IMR-90 (cell line): ENCODE data around the gene FMO1. TPM values are rescaled to one million over a fixed set of nuclear protein-coding genes. Genes with fewer than 3 reads are reported as not detected.

Experiments used
- ATAC-seq: fragments of 200-7000 bp; cut with Tn5 transposase; 2 replicates; pipeline ENCODE4 v1.9.1; 2020; ENCODE audit warnings: low read depth, mild to moderate bottlenecking, moderate library complexity
- BruUV-seq: library from RNA; stranded (reverse); fragments of 400-500 nt; replicated peaks from 2 replicates; lab custom pipeline; 2021; lab: Mats Ljungman, UMichigan
- CTCF ChIA-PET: fragments of 300-600 bp; formaldehyde crosslinking; extraction: SDS; loops from one replicate; lab custom pipeline; 2021; ENCODE audit warnings: antibody characterized with exemption; lab: Yijun Ruan, JAX
- POLR2A ChIA-PET: fragments of 300-600 bp; sonication (Branson Sonifier 250); formaldehyde crosslinking; loops from one replicate; lab custom pipeline; 2022; ENCODE audit warnings: antibody characterized with exemption; ENCODE audit not compliant: unreplicated experiment; lab: Charles Lee
- DNase-seq: peaks from one replicate; pipeline ENCODE4 v3.0.0; 2013
- H2AFZ ChIP-seq: replicated peaks from 2 replicates; pipeline ENCODE3; 2013; ENCODE audit warnings: low read length, mild to moderate bottlenecking; ENCODE audit not compliant: poor library complexity
- H2AK5ac ChIP-seq: 2 replicates; pipeline ENCODE4 v1.6.1; 2013; ENCODE audit warnings: low read depth, low read length, inconsistent platforms
- H2AK9ac ChIP-seq: replicated peaks from 2 replicates; pipeline ENCODE3; 2013; ENCODE audit warnings: mild to moderate bottlenecking, low read depth, low read length, moderate library complexity; ENCODE audit not compliant: poor library complexity
- H2BK120ac ChIP-seq: 2 replicates; pipeline ENCODE4 v1.6.1; 2013; ENCODE audit warnings: low read depth, low read length, inconsistent platforms
- H2BK15ac ChIP-seq: 3 replicates; pipeline ENCODE4 v1.6.1; 2013; ENCODE audit warnings: low read depth, low read length, inconsistent platforms
- H2BK20ac ChIP-seq: 2 replicates; pipeline ENCODE4 v1.6.1; 2013; ENCODE audit warnings: low read depth, mild to moderate bottlenecking, inconsistent platforms, low read length, moderate library complexity
- H2BK5ac ChIP-seq: 2 replicates; pipeline ENCODE4 v1.6.1; 2013; ENCODE audit warnings: mild to moderate bottlenecking, low read depth, low read length, inconsistent platforms; ENCODE audit not compliant: poor library complexity, severe bottlenecking
- H3K14ac ChIP-seq: replicated peaks from 2 replicates; pipeline ENCODE4 v1.6.1; 2013; ENCODE audit warnings: low read depth, low read length, inconsistent platforms
- H3K18ac ChIP-seq: 2 replicates; pipeline ENCODE4 v1.6.1; 2013; ENCODE audit warnings: low read depth, low read length, control low read depth
- H3K23ac ChIP-seq: 2 replicates; pipeline ENCODE4 v1.6.1; 2013; ENCODE audit warnings: low read depth, low read length, inconsistent platforms
- H3K27ac ChIP-seq: 2 replicates; pipeline ENCODE4 v1.5.1; 2013; ENCODE audit warnings: mild to moderate bottlenecking, control low read depth, low read length; ENCODE audit not compliant: insufficient read depth
- H3K27me3 ChIP-seq: 2 replicates; pipeline ENCODE4 v1.6.1; 2013; ENCODE audit warnings: low read length; ENCODE audit not compliant: control insufficient read depth, insufficient read depth
- H3K36me3 ChIP-seq: 2 replicates; pipeline ENCODE4 v1.6.1; 2013; ENCODE audit warnings: low read length, mixed read lengths; ENCODE audit not compliant: control insufficient read depth, insufficient read depth
- H3K4ac ChIP-seq: 2 replicates; pipeline ENCODE4 v1.6.1; 2013; ENCODE audit warnings: low read depth, low read length, inconsistent platforms
- H3K4me1 ChIP-seq: 2 replicates; pipeline ENCODE4 v1.6.1; 2013; ENCODE audit warnings: low read length, mixed read lengths; ENCODE audit not compliant: control insufficient read depth, insufficient read depth
- H3K4me2 ChIP-seq: 2 replicates; pipeline ENCODE4 v1.6.1; 2013; ENCODE audit warnings: low read depth, mild to moderate bottlenecking, control low read depth, low read length, moderate library complexity
- H3K4me3 ChIP-seq: 2 replicates; pipeline ENCODE4 v1.5.1; 2013; ENCODE audit warnings: low read depth, mild to moderate bottlenecking, control low read depth, low read length, moderate library complexity; ENCODE audit not compliant: insufficient read depth
- H3K56ac ChIP-seq: 2 replicates; pipeline ENCODE4 v1.6.1; 2013; ENCODE audit warnings: low read length, inconsistent platforms; ENCODE audit not compliant: insufficient read depth; ENCODE audit errors: extremely low read depth
- H3K79me1 ChIP-seq, 2 experiments: 2 replicates each; pipeline ENCODE4 v1.6.1; 2013; ENCODE audit warnings: low read length in 2 of 2, inconsistent platforms in 1 of 2, low read depth in 1 of 2
- H3K9ac ChIP-seq: 2 replicates; pipeline ENCODE4 v1.6.1; 2013; ENCODE audit warnings: low read depth, low read length, control low read depth
- H3K9me1 ChIP-seq: 2 replicates; pipeline ENCODE4 v1.6.1; 2013; ENCODE audit warnings: low read length, inconsistent platforms; ENCODE audit not compliant: insufficient read depth
- H3K9me3 ChIP-seq: 2 replicates; pipeline ENCODE4 v1.6.1; 2013; ENCODE audit warnings: low read length; ENCODE audit not compliant: control insufficient read depth, insufficient read depth
- H4K20me1 ChIP-seq: 2 replicates; pipeline ENCODE4 v1.6.1; 2013; ENCODE audit warnings: low read length, inconsistent platforms; ENCODE audit not compliant: insufficient read depth
- H4K5ac ChIP-seq: 2 replicates; pipeline ENCODE4 v1.6.1; 2013; ENCODE audit warnings: mild to moderate bottlenecking, low read depth, low read length, control low read depth
- H4K8ac ChIP-seq, 2 experiments: 2 replicates each; pipeline ENCODE4 v1.6.1; 2013; ENCODE audit warnings: low read depth in 2 of 2, low read length in 2 of 2, control low read depth in 1 of 2, inconsistent platforms in 1 of 2
- H4K91ac ChIP-seq: 2 replicates; pipeline ENCODE4 v1.6.1; 2013; ENCODE audit warnings: low read depth, low read length, inconsistent platforms; ENCODE audit not compliant: insufficient read depth
- BHLHE40 ChIP-seq: fragments of 150-350 bp; IDR thresholded peaks from 2 replicates; pipeline ENCODE4 v1.6.1; 2016; ENCODE audit warnings: mild to moderate bottlenecking, low read depth, low read length
- CEBPB ChIP-seq: IDR thresholded peaks from 2 replicates; pipeline ENCODE4 v1.6.1; 2012; ENCODE audit warnings: low read depth, low read length, improper control_type of control experiment
- CHD1 ChIP-seq: IDR thresholded peaks from 2 replicates; pipeline ENCODE4 v1.6.1; 2012; ENCODE audit warnings: low read depth, low read length, improper control_type of control experiment
- ELK1 ChIP-seq: fragments of 150-350 bp; IDR thresholded peaks from 2 replicates; pipeline ENCODE4 v1.6.1; 2016; ENCODE audit warnings: low read depth, mild to moderate bottlenecking, low read length, moderate library complexity, borderline replicate concordance
- FOS ChIP-seq: fragments of 150-350 bp; IDR thresholded peaks from 2 replicates; pipeline ENCODE4 v1.6.1; 2016; ENCODE audit warnings: low read depth, low read length
- MAFK ChIP-seq: IDR thresholded peaks from 2 replicates; pipeline ENCODE4 v1.6.1; 2012; ENCODE audit warnings: low read depth, low read length, improper control_type of control experiment
- MAZ ChIP-seq: IDR thresholded peaks from 2 replicates; pipeline ENCODE4 v1.6.1; 2012; ENCODE audit warnings: low read depth, mild to moderate bottlenecking, low read length, improper control_type of control experiment, moderate library complexity, borderline replicate concordance
- MXI1 ChIP-seq: IDR thresholded peaks from 2 replicates; pipeline ENCODE4 v1.6.1; 2012; ENCODE audit warnings: low read depth, mild to moderate bottlenecking, low read length, moderate library complexity, borderline replicate concordance
- NFE2L2 ChIP-seq: fragments of 150-350 bp; IDR thresholded peaks from 2 replicates; pipeline ENCODE4 v1.6.1; 2016; ENCODE audit warnings: low read depth, mild to moderate bottlenecking, low read length
- POLR2A ChIP-seq: IDR thresholded peaks from 2 replicates; pipeline ENCODE4 v1.6.1; 2012; ENCODE audit warnings: mild to moderate bottlenecking, low read depth, low read length
- RAD21 ChIP-seq: IDR thresholded peaks from 2 replicates; pipeline ENCODE4 v1.6.1; 2012; ENCODE audit warnings: low read length, improper control_type of control experiment
- RCOR1 ChIP-seq: IDR thresholded peaks from 2 replicates; pipeline ENCODE4 v1.6.1; 2012; ENCODE audit warnings: mild to moderate bottlenecking, low read length, improper control_type of control experiment; ENCODE audit not compliant: insufficient replicate concordance
- RFX5 ChIP-seq: IDR thresholded peaks from 2 replicates; pipeline ENCODE4 v1.8.0; 2012; ENCODE audit warnings: low read depth, mild to moderate bottlenecking, low read length, moderate library complexity
- SMC3 ChIP-seq: fragments of 150-350 bp; IDR thresholded peaks from 2 replicates; pipeline ENCODE4 v1.6.1; 2016; ENCODE audit warnings: low read depth, mild to moderate bottlenecking, antibody characterized with exemption, low read length, moderate library complexity
- USF2 ChIP-seq: fragments of 150-350 bp; IDR thresholded peaks from 2 replicates; pipeline ENCODE4 v1.6.1; 2017; ENCODE audit warnings: mild to moderate bottlenecking, antibody characterized with exemption, low read length, low read depth
- WGBS, 2 experiments: methylation state at CpG; one replicate each; pipeline versions ENCODE4 v1.1.5 to v1.1.7; 2013; ENCODE audit warnings: missing lambda C conversion rate in 2 of 2; ENCODE audit not compliant: insufficient read length in 1 of 2; ENCODE audit errors: extremely low coverage in 2 of 2; 5-methylcytosine and 5-hydroxymethylcytosine counted together
- dilution Hi-C: fragments of 300-500 bp; cut with HindIII; formaldehyde crosslinking; loops from one replicate; pipeline ENCODE4 v1.14.3; 2018; ENCODE audit warnings: low sequenced_read_pairs; ENCODE audit not compliant: unreplicated experiment
- in situ Hi-C: fragments of 300-500 bp; cut with MboI; formaldehyde crosslinking; loops from 3 replicates; pipeline ENCODE4 v1.14.3; 2019; ENCODE audit warnings: low sequenced_read_pairs, inconsistent platforms, mixed read lengths
- intact Hi-C: fragments of 100-400 bp; cut with micrococcal nuclease; formaldehyde crosslinking; loops from 2 replicates; pipeline ENCODE4 v1.10.0; 2022
- polyA plus RNA-seq, 3 experiments: library from polyadenylated mRNA; depleted of rRNA; stranded (reverse); fragments of >200 nt; gene quantifications; 2 replicates each; pipeline ENCODE4 v1.2.3, GENCODE V29; 2012; ENCODE audit warnings: low replicate concordance in 1 of 3
- total RNA-seq: library from RNA; depleted of rRNA; stranded (reverse); fragments of >200 nt; gene quantifications from 2 replicates; pipeline ENCODE4 v1.2.3, GENCODE V29; 2012
- TF ChIP-seq, protein P1 (sequence below): conservative IDR thresholded peaks from 2 replicates; pipeline ENCODE4 v1.5.1; 2012; ENCODE audit warnings: mild to moderate bottlenecking, low read depth, low read length, improper control_type of control experiment

FMO1 gene
- total and polyA plus RNA-seq, 2 of the 4 experiments (the other 2 are of a cell fraction), result not detected

DNA sequence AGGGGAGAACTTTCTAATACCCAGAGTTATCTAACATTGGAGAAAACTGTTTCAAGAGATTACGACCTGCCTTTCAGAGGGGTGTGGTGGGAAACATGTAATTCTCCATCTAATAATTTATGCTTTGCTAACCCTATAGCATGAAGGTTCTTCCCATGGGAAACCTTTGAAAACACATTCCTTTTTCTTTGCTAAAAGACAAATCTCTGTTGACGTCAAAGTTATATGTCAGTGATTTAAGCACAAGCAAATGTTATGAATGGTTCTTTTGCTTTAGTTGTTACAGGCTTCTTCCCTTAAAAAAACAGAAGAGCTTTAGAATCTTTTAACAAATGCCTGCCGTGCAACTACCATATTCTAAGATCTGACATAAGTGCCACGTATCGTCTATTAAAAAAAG, 44.0 kb upstream of the FMO1 start:
- H2AFZ ChIP-seq, result no peak overlapping the region
- H2BK15ac ChIP-seq, result no peak overlapping the region
- H3K79me1 ChIP-seq, result no peaks in the 10 kb centered on the region
- in situ Hi-C loops (no loop called here), dilution Hi-C loops (no loop called here), intact Hi-C loops (no loop called here)
- H4K8ac ChIP-seq, result no peak overlapping the region
- ATAC-seq (no peak), DNase-seq (no peak)
- no peak overlapping the region for H4K5ac ChIP-seq
- H4K91ac ChIP-seq, result no peak overlapping the region
- H3K56ac ChIP-seq, result no peak overlapping the region
- H3K9me1 ChIP-seq, result no peaks in the 10 kb centered on the region
- no peak overlapping the region for H3K4me3 ChIP-seq
- H3K36me3 ChIP-seq, result no peaks in the 10 kb centered on the region
- H3K4me2 ChIP-seq, result no peak overlapping the region
- H2BK5ac ChIP-seq, result no peak overlapping the region
- H3K18ac ChIP-seq, result no peak overlapping the region
- H3K4ac ChIP-seq, result no peak overlapping the region
- no peak overlapping the region for H2BK120ac ChIP-seq
- ChIA-PET CTCF (interaction anchor here (0.5 kb wide), 1 partner anchor 29 kb away, joined by 3 read pairs; no protein-coding TSS in a partner anchor), POLR2A (no interaction called here)
- H3K27me3 ChIP-seq, result no peaks in the 10 kb centered on the region
- no peak for TF ChIP-seq NFE2L2
- TF ChIP-seq, protein P1, sequence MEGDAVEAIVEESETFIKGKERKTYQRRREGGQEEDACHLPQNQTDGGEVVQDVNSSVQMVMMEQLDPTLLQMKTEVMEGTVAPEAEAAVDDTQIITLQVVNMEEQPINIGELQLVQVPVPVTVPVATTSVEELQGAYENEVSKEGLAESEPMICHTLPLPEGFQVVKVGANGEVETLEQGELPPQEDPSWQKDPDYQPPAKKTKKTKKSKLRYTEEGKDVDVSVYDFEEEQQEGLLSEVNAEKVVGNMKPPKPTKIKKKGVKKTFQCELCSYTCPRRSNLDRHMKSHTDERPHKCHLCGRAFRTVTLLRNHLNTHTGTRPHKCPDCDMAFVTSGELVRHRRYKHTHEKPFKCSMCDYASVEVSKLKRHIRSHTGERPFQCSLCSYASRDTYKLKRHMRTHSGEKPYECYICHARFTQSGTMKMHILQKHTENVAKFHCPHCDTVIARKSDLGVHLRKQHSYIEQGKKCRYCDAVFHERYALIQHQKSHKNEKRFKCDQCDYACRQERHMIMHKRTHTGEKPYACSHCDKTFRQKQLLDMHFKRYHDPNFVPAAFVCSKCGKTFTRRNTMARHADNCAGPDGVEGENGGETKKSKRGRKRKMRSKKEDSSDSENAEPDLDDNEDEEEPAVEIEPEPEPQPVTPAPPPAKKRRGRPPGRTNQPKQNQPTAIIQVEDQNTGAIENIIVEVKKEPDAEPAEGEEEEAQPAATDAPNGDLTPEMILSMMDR, result no peak
- no peak for TF ChIP-seq POLR2A
- TF ChIP-seq ELK1, result no peak
- TF ChIP-seq MAZ, result no peak
- no peak for TF ChIP-seq CHD1
- TF ChIP-seq BHLHE40, result no peak
- TF ChIP-seq RFX5, result no peak
- no peak for TF ChIP-seq SMC3
- no peak for TF ChIP-seq CEBPB
- TF ChIP-seq RAD21, result no peak
- TF ChIP-seq MAFK, result no peak
- TF ChIP-seq RCOR1, result no peak
- TF ChIP-seq USF2, result no peak
- no peak for TF ChIP-seq MXI1
- TF ChIP-seq FOS, result no peak
- H2AK9ac ChIP-seq, result no peak overlapping the region
- no peak overlapping the region for H3K14ac ChIP-seq
- no peak overlapping the region for H3K23ac ChIP-seq
- H4K20me1 ChIP-seq, result no peaks in the 10 kb centered on the region
- no peak overlapping the region for H2AK5ac ChIP-seq
- H2BK20ac ChIP-seq, result no peak overlapping the region
- no peak overlapping the region for H3K27ac ChIP-seq
- WGBS, 2 experiments, result 100% methylated on average over 2 of the region's 5 CpGs; no CpG with 5 or more reads in 1 of the 2 experiments
- no peaks in the 10 kb centered on the region for H3K4me1 ChIP-seq
- BruUV-seq, result no TSS peak
- H3K9ac ChIP-seq, result no peak overlapping the region
- no peaks in the 10 kb centered on the region for H3K9me3 ChIP-seq
